HG03565 (cell line): ENCODE measurements around the gene FMO4.
"Not testable (repeated sequence)": the region's sequence is repeated elsewhere in the genome, so short reads cannot be mapped to it uniquely, and the experiment has no call there.

ENCODE experiments used
- ATAC-seq: cut with Tn5 transposase; IDR thresholded peaks from one replicate; pipeline ENCODE4 v1.9.1; 2021; ENCODE audit warnings: mild to moderate bottlenecking, moderate library complexity; ENCODE audit not compliant: unreplicated experiment

Gene FMO4

GRCh38 chr1:171334024-171334640 is 20.1 kb downstream of the FMO4 start:
- no peak for ATAC-seq

GRCh38 chr1:171335964-171336363 is 22.0 kb downstream of the FMO4 start:
- no peak for ATAC-seq

GRCh38 chr1:171339345-171339744 is 25.4 kb downstream of the FMO4 start:
- ATAC-seq = not testable (repeated sequence)

GRCh38 chr1:171343727-171344472 is 29.9 kb downstream of the FMO4 start:
- no peak for ATAC-seq

GRCh38 chr1:171344473-171344820 is 30.5 kb downstream of the FMO4 start:
- ATAC-seq = no peak

GRCh38 chr1:171345536-171345935 is 31.6 kb downstream of the FMO4 start:
- ATAC-seq = no peak

- no peak for ATAC-seq
These were observed 32.9 kb downstream of the FMO4 start for GRCh38 chr1:171346881-171347280.

GRCh38 chr1:171350594-171350993 is 36.6 kb downstream of the FMO4 start:
- ATAC-seq = no peak

GRCh38 chr1:171351961-171352360 is 38.0 kb downstream of the FMO4 start:
- ATAC-seq = no peak

GRCh38 chr1:171352554-171352953 is 38.6 kb downstream of the FMO4 start:
- no peak for ATAC-seq

- no peak for ATAC-seq
These were observed 41.7 kb downstream of the FMO4 start for GRCh38 chr1:171355727-171356126.

GRCh38 chr1:171357179-171357578 is 43.2 kb downstream of the FMO4 start:
- no peak for ATAC-seq

- not testable (repeated sequence) for ATAC-seq
These were observed 45.3 kb downstream of the FMO4 start for GRCh38 chr1:171359355-171359648.

GRCh38 chr1:171359731-171360527 is 45.9 kb downstream of the FMO4 start:
- not testable (repeated sequence) for ATAC-seq

- ATAC-seq = no peak
These were observed 52.1 kb downstream of the FMO4 start for GRCh38 chr1:171366085-171366484.

- no peak for ATAC-seq
These were observed 52.8 kb downstream of the FMO4 start for GRCh38 chr1:171366816-171367215.

GRCh38 chr1:171367436-171367835 is 53.5 kb downstream of the FMO4 start:
- ATAC-seq = no peak

GRCh38 chr1:171372418-171373084 is 58.6 kb downstream of the FMO4 start:
- ATAC-seq = no peak

GRCh38 chr1:171373357-171374122 is 59.6 kb downstream of the FMO4 start:
- ATAC-seq = not testable (repeated sequence)

- no peak for ATAC-seq
These were observed 65.9 kb downstream of the FMO4 start for GRCh38 chr1:171379846-171380245.

GRCh38 chr1:171381866-171382210 is 67.9 kb downstream of the FMO4 start:
- ATAC-seq = no peak
